ENCODE measurements around the gene STX1A. TPM values are rescaled to one million over a fixed set of nuclear protein-coding genes. Genes with fewer than 3 reads are reported as not detected.

The STX1A gene
- polyA plus RNA-seq, 1 donor (not counting 4 experiments of a cell fraction or from before 2014, with no cell fraction given): 22.4 TPM

DNA sequence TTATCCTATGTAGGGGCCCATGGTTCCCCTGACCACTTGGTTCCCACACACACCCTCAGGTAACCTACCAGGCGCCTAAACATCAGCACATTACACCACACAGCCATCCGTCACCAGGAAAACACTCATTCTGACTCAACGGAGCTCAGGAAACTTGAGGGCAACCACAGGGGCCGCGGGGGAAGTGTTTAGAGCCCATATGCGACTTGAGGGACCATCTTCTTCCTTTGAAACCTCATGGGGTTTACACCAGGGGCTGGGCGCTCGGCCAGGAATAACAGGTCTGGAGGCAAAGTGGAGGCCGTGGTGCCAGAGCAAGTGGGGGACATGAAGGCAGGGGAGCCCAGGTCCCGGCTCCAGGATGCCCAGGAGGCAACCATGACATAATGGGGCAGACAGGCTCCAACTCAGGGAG is 1.5 kb downstream of the STX1A start:
- Histone ChIP-seq H3K27me3 (ENCODE audit: control insufficient read depth, extremely low read depth, insufficient read depth, low read length) (no peaks in the 10 kb centered on the region), H3K4me3 (ENCODE audit: control insufficient read depth in 2 of 3, extremely low read depth in 1 of 3, insufficient read depth in 2 of 3, low read depth in 1 of 3, low read length in 3 of 3) (peak overlapping the region; percentile 85 to 95 (median 93)), H3K79me2 (ENCODE audit: control insufficient read depth, insufficient read depth, low read length) (peaks cover 52% of the 10 kb centered on the region), H4K20me1 (ENCODE audit: control insufficient read depth, extremely low read depth, insufficient read depth, low read length) (peaks cover 36% of the 10 kb centered on the region), H3K9me1 (ENCODE audit: control insufficient read depth, extremely low read depth, insufficient read depth, low read length) (peaks cover 14% of the 10 kb centered on the region), H3K4me2 (ENCODE audit: control insufficient read depth, extremely low read depth, insufficient read depth, low read depth, low read length) (peak overlapping the region; percentile 96), H3K4me1 (ENCODE audit: control insufficient read depth, extremely low read depth, insufficient read depth, low read length) (peaks cover 33% of the 10 kb centered on the region), H2AFZ (ENCODE audit: control insufficient read depth, low read length) (no peak overlapping the region), H3K9me3 (ENCODE audit: control insufficient read depth, low read depth, low read length) (no peaks in the 10 kb centered on the region), H3K27ac (ENCODE audit: control insufficient read depth, insufficient read depth, low read length) (peak overlapping the region; percentile 83), H3K9ac (ENCODE audit: control insufficient read depth, extremely low read depth, insufficient read depth, low read length) (peak overlapping the region; percentile 89), H3K36me3 (ENCODE audit: control insufficient read depth in 2 of 2, extremely low read depth in 1 of 2, insufficient read depth in 2 of 2, low read length in 2 of 2) (peaks cover 14 to 15% of the 10 kb centered on the region in 2 experiments)
- TF ChIP-seq EZH2 (IDR thresholded peaks at IDR 0.05; ENCODE audit: low read length): no peak
- TF ChIP-seq, protein P1, sequence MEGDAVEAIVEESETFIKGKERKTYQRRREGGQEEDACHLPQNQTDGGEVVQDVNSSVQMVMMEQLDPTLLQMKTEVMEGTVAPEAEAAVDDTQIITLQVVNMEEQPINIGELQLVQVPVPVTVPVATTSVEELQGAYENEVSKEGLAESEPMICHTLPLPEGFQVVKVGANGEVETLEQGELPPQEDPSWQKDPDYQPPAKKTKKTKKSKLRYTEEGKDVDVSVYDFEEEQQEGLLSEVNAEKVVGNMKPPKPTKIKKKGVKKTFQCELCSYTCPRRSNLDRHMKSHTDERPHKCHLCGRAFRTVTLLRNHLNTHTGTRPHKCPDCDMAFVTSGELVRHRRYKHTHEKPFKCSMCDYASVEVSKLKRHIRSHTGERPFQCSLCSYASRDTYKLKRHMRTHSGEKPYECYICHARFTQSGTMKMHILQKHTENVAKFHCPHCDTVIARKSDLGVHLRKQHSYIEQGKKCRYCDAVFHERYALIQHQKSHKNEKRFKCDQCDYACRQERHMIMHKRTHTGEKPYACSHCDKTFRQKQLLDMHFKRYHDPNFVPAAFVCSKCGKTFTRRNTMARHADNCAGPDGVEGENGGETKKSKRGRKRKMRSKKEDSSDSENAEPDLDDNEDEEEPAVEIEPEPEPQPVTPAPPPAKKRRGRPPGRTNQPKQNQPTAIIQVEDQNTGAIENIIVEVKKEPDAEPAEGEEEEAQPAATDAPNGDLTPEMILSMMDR (optimal IDR thresholded peaks at IDR 0.05 in 1 of 3, IDR thresholded peaks at IDR 0.05 in 1 of 3, conservative IDR thresholded peaks at IDR 0.05 in 1 of 3; ENCODE audit: extremely low read depth in 1 of 3, insufficient read depth in 2 of 3, low read length in 3 of 3): no peak
- dilution Hi-C loops (cut with MboI; ENCODE audit: extremely low pct_ligation_motif_present, low sequenced_read_pairs): no loop called here
- DNase-seq (ENCODE audit: low read depth, low spot score) (no peak), FAIRE-seq (peak; percentile 88)

DNA sequence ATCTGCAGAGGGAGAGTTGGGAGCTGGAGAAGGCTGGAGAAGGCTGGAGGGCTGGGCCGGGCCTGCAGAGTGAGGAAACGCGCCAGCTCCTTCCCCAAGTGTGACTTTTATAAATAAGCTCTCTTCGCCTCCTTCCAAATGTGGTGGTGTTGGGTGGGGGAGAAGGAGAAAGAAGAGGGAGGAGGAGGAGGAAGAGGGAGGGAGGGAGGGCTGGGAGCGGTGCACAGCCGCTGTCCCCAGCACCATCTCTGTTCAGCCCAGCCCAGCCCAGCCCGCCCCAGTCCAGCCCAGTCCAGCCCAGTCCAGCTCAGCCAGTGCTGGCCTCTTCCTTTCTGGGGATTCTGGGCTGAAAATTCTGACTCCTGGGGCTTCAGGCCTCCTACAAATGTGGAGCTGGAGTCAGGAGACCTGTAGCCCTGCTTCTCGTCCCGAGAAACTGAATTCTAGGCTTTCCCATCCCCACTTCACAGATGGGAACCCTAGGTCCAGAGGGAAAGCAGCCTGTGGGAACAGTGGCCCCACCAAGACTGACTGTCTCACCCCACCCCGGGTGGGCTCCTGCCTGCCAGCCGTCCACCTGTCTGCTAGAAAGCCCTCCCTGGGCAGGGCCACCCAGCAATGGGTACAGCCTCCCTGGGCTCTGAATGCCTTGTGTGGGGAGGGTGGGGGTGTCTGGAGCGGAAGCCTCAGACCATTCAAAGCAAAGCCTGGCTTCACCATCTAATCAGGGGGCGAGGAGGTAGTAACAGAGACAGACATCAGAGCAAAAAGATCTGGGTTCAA is 2.3 kb downstream of the STX1A start:
- peak overlapping the region; percentile 83 for H3K27ac ChIP-seq (ENCODE audit: control insufficient read depth, insufficient read depth, low read length)
- peaks cover 60% of the 10 kb centered on the region for H3K79me2 ChIP-seq (ENCODE audit: control insufficient read depth, insufficient read depth, low read length)
- H3K4me3 ChIP-seq (ENCODE audit: control insufficient read depth in 2 of 3, extremely low read depth in 1 of 3, insufficient read depth in 2 of 3, low read depth in 1 of 3, low read length in 3 of 3): peak overlapping the region; percentile 85 to 95 (median 93)

More for the DNA sequence above, 2.3 kb downstream of the STX1A start:
- dilution Hi-C loops (cut with MboI; ENCODE audit: extremely low pct_ligation_motif_present, low sequenced_read_pairs): no loop called here
- DNase-seq (ENCODE audit: low read depth, low spot score) (no peak), FAIRE-seq (no peak)
- Histone ChIP-seq H3K4me2 (ENCODE audit: control insufficient read depth, extremely low read depth, insufficient read depth, low read depth, low read length) (peak overlapping the region; percentile 96), H3K4me1 (ENCODE audit: control insufficient read depth, extremely low read depth, insufficient read depth, low read length) (peaks cover 33% of the 10 kb centered on the region), H2AFZ (ENCODE audit: control insufficient read depth, low read length) (no peak overlapping the region), H3K36me3 (ENCODE audit: control insufficient read depth in 2 of 2, extremely low read depth in 1 of 2, insufficient read depth in 2 of 2, low read length in 2 of 2) (peaks cover 14 to 23% of the 10 kb centered on the region in 2 experiments), H3K27me3 (ENCODE audit: control insufficient read depth, extremely low read depth, insufficient read depth, low read length) (no peaks in the 10 kb centered on the region), H3K9ac (ENCODE audit: control insufficient read depth, extremely low read depth, insufficient read depth, low read length) (peak overlapping the region; percentile 89), H4K20me1 (ENCODE audit: control insufficient read depth, extremely low read depth, insufficient read depth, low read length) (peaks cover 43% of the 10 kb centered on the region), H3K9me3 (ENCODE audit: control insufficient read depth, low read depth, low read length) (no peaks in the 10 kb centered on the region), H3K9me1 (ENCODE audit: control insufficient read depth, extremely low read depth, insufficient read depth, low read length) (peaks cover 14% of the 10 kb centered on the region)
- TF ChIP-seq, protein P1 (optimal IDR thresholded peaks at IDR 0.05 in 1 of 3, IDR thresholded peaks at IDR 0.05 in 1 of 3, conservative IDR thresholded peaks at IDR 0.05 in 1 of 3; ENCODE audit: extremely low read depth in 1 of 3, insufficient read depth in 2 of 3, low read length in 3 of 3): no peak
- no peak for TF ChIP-seq EZH2 (IDR thresholded peaks at IDR 0.05; ENCODE audit: low read length)
